A549 (cell line): ENCODE measurements around the gene LCK.

Experiments
- CEBPB ChIP-seq, 2 experiments: fragments of >200 bp in 1 of 2; sonication (Bioruptor Twin) in 1 of 2; formaldehyde crosslinking in 1 of 2; IDR thresholded peaks; 2 replicates each; pipeline ENCODE4 v1.6.1; 2012 to 2016
- CHD4 ChIP-seq: fragments of 200-600 bp; sonication (generic); IDR thresholded peaks from 2 replicates; pipeline ENCODE4 v1.6.1; 2016; ENCODE audit warnings: antibody characterized with exemption, mild to moderate bottlenecking, borderline replicate concordance
- EP300 ChIP-seq, 2 experiments: fragments of >200 bp; sonication (Bioruptor Twin); formaldehyde crosslinking; IDR thresholded peaks; 2 replicates in 1 of 2; 3 replicates in 1 of 2; pipeline ENCODE4 v1.6.1; 2016 to 2017
- ESRRA ChIP-seq: fragments of 150-350 bp; IDR thresholded peaks from 2 replicates; pipeline ENCODE4 v1.6.1; 2014; ENCODE audit warnings: mild to moderate bottlenecking, low read length, borderline replicate concordance
- GATA3 ChIP-seq: IDR thresholded peaks from 2 replicates; pipeline ENCODE4 v1.6.1; 2012; ENCODE audit warnings: borderline replicate concordance
- HOXB5 ChIP-seq: fragments of 250-450 bp; sonication (Bioruptor Pico); IDR thresholded peaks from 2 replicates; pipeline ENCODE4 v1.5.0; 2020; ENCODE audit warnings: mild to moderate bottlenecking, moderate library complexity
- MAFK ChIP-seq: fragments of 450-650 bp; IDR thresholded peaks from 2 replicates; pipeline ENCODE4 v1.6.1; 2014; ENCODE audit not compliant: partially characterized antibody
- MYC ChIP-seq: IDR thresholded peaks from 2 replicates; pipeline ENCODE4 v1.6.1; 2012; ENCODE audit warnings: mild to moderate bottlenecking, inconsistent platforms, low read length, improper control_type of control experiment, borderline replicate concordance
- POLR2A ChIP-seq: IDR thresholded peaks from 2 replicates; pipeline ENCODE4 v1.6.1; 2012; ENCODE audit warnings: mild to moderate bottlenecking, low read length
- REST ChIP-seq: fragments of 200-600 bp; sonication (generic); IDR thresholded peaks from 2 replicates; pipeline ENCODE4 v1.6.1; 2016; ENCODE audit warnings: antibody characterized with exemption, mild to moderate bottlenecking, moderate library complexity
- RNF2 ChIP-seq: fragments of 200-600 bp; sonication (generic); IDR thresholded peaks from 2 replicates; pipeline ENCODE4 v1.6.1; 2016; ENCODE audit warnings: low read depth, mild to moderate bottlenecking, antibody characterized with exemption, moderate library complexity, borderline replicate concordance
- SMC3 ChIP-seq: fragments of >200 bp; sonication (Bioruptor Twin); formaldehyde crosslinking; IDR thresholded peaks from 3 replicates; pipeline ENCODE4 v1.6.1; 2018; ENCODE audit warnings: inconsistent platforms
- SREBF2 ChIP-seq: fragments of 450-650 bp; IDR thresholded peaks from 2 replicates; pipeline ENCODE4 v1.6.1; 2014; ENCODE audit warnings: mild to moderate bottlenecking, moderate library complexity
- TF ChIP-seq, protein P1 (sequence below): fragments of >200 bp; sonication (Bioruptor Twin); formaldehyde crosslinking; IDR thresholded peaks from 3 replicates; pipeline ENCODE4 v1.5.1; 2016

- TF ChIP-seq, protein P1, sequence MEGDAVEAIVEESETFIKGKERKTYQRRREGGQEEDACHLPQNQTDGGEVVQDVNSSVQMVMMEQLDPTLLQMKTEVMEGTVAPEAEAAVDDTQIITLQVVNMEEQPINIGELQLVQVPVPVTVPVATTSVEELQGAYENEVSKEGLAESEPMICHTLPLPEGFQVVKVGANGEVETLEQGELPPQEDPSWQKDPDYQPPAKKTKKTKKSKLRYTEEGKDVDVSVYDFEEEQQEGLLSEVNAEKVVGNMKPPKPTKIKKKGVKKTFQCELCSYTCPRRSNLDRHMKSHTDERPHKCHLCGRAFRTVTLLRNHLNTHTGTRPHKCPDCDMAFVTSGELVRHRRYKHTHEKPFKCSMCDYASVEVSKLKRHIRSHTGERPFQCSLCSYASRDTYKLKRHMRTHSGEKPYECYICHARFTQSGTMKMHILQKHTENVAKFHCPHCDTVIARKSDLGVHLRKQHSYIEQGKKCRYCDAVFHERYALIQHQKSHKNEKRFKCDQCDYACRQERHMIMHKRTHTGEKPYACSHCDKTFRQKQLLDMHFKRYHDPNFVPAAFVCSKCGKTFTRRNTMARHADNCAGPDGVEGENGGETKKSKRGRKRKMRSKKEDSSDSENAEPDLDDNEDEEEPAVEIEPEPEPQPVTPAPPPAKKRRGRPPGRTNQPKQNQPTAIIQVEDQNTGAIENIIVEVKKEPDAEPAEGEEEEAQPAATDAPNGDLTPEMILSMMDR = no peak
- TF ChIP-seq CHD4 = no peak
- no peak for TF ChIP-seq EP300 (IDR thresholded peaks at IDR 0.05)
- no peak for TF ChIP-seq SMC3
- no peak for TF ChIP-seq MYC
- TF ChIP-seq GATA3 = no peak
- no peak for TF ChIP-seq MAFK
- TF ChIP-seq RNF2 = no peak
- no peak for TF ChIP-seq HOXB5 (CRISPR knock-in tag)
- TF ChIP-seq SREBF2 = no peak
- no peak for TF ChIP-seq ESRRA
- no peak for TF ChIP-seq POLR2A
- TF ChIP-seq CEBPB (IDR thresholded peaks at IDR 0.05) = no peak
- TF ChIP-seq REST = no peak
Measured at GRCh38 chr1:32305310-32305709, 54.2 kb downstream of the LCK start.
